SW480 (cell line): ENCODE measurements around the gene AKT1.
"Not testable (repeated sequence)": the region's sequence is repeated elsewhere in the genome, so short reads cannot be mapped to it uniquely, and the experiment has no call there.

Experiments
- DNase-seq: peaks from one replicate; pipeline ENCODE4 v3.0.0-alpha.2; 2016; ENCODE audit warnings: low spot score

AKT1 gene

GRCh38 chr14:104753528-104754212 lies 41.9 kb downstream of the AKT1 start:
- no peak for DNase-seq

DNA sequence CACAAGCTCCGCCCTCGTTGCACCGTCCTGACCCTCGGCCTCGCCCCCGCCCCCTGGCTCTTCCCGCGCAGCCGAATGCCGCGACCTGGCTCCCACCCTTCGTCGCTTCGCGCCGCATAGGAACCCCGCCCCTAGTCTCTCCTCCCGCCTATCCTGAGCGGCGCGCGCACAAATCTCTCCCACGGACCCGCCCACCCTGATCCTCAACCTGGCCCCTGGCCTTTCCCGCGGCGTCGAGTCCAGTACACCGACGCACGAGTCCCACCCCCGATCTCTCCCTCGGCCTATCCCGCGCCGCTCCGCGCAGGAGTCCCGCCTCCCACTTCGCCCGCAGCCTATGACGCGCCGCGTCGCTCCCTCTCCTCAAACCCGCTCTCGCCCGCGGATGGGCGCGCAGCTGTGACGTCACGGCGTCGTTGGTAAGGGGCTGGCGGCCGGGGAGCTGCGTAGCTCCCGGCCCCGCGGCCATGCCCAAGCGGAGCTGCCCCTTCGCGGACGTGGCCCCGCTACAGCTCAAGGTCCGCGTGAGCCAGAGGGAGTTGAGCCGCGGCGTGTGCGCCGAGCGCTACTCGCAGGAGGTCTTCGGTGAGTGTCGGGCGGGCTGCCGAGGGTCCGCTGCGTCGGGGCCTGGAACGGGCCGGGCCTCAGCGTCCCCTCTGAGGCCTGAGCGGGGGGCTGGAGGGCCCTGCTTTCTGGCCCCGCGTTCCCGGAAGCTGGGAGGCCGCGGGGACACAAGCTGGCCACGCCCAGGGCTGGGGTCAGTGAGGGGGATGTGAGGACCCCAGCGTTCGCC lies 42.6 kb downstream of the AKT1 start, which contains the start of gene SIVA1:
SIVA1 (plus strand) TSS at position 413 of the 793 bp plus-strand sequence; CDS start at position 468, 55 bp downstream.
- peak; percentile 99 for DNase-seq

DNA sequence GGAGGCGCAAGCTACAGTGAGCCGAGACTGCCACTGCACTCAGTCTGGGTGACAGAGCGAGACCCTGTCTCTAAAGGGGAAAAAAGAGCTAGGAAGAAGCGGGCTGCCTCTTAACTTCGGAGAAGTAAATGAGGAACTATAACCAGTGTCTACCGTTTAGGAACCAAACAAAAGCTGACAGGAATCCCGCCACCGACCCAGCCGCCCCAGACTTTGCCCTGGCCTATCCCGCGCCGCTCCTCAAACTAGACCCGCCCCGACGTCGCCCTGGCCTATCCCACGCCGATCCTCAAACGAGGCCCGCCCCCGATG lies 43.2 kb downstream of the AKT1 start:
- no peak for DNase-seq

- no peak for DNase-seq
These were observed 43.8 kb downstream of the AKT1 start for GRCh38 chr14:104751539-104752422.

- not testable (repeated sequence) for DNase-seq
These were observed 44.8 kb downstream of the AKT1 start for GRCh38 chr14:104750753-104751057.

- no peak for DNase-seq
These were observed 45.3 kb downstream of the AKT1 start for GRCh38 chr14:104750056-104750752.

GRCh38 chr14:104749111-104749649 lies 46.4 kb downstream of the AKT1 start:
- DNase-seq = peak; percentile 60

DNA sequence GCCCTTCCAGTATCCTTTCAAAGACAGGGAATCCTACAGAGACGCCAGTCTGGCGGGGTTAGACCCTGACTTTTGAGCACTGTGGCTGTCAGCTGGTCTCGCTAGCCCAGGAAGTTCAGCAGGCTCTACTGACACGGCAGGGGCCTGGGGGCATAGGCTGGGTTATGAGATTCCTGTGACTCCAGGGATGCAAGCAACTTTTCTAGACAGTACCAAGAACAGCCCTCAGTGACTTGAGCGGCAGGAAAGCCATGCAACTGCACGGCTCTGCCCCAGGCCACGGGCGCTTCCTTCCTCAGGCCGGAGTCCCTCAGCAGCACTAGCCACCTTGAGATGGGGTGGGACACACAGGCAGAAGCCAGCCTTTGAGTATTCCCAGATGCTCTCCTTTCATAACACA lies 47.7 kb downstream of the AKT1 start:
- DNase-seq = no peak

DNA sequence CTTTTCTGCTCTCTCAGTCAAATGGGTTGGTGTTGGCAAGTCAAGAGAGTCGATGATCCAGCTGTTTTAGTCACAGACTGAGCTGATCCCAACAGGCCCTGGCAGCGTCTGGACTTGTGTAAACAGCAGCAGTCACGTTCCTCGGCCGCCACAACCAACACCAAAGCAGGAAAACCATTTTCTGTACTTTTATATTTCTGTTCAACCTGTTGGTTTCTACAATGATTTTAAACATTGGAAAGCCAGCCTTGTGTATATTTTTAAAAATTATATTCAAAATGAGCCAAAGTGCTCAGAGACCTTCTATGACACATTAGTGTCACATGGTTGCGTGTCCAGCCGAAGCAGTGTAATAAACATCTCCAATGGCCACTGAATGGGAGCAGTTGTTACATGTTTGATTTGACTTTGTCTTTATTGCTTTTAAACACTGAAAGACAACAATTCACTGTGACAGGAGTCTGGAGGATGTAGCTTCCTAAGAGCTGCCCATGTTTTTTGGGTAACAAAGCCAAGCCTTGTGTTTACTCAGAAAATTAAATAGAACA lies 48.5 kb downstream of the AKT1 start:
- DNase-seq = no peak

- DNase-seq = no peak
These were observed 49.4 kb downstream of the AKT1 start for GRCh38 chr14:104746071-104746545.

- no peak for DNase-seq
These were observed 50.1 kb downstream of the AKT1 start for GRCh38 chr14:104745431-104745830.

DNA sequence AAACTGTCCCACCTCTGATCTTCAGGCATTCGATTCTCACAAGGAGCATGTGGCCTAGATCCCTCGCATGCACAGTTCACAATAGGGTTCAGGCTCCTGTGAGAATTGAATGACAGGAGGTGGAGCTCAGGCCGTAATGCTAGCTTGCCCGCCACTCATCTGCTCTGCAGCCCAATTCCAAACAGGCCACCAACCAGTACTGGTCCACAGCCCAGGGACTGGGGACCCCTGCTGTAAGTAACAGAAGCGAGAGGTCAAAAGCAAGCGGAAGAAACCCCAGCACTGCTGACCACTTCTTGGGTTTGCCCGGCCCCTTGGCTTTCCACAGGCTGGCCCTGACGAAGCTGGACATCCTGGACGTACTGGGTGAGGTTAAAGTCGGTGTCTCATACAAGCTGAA lies 51.1 kb downstream of the AKT1 start:
- no peak for DNase-seq

GRCh38 chr14:104743461-104744380 lies 51.8 kb downstream of the AKT1 start:
- DNase-seq = no peak

DNA sequence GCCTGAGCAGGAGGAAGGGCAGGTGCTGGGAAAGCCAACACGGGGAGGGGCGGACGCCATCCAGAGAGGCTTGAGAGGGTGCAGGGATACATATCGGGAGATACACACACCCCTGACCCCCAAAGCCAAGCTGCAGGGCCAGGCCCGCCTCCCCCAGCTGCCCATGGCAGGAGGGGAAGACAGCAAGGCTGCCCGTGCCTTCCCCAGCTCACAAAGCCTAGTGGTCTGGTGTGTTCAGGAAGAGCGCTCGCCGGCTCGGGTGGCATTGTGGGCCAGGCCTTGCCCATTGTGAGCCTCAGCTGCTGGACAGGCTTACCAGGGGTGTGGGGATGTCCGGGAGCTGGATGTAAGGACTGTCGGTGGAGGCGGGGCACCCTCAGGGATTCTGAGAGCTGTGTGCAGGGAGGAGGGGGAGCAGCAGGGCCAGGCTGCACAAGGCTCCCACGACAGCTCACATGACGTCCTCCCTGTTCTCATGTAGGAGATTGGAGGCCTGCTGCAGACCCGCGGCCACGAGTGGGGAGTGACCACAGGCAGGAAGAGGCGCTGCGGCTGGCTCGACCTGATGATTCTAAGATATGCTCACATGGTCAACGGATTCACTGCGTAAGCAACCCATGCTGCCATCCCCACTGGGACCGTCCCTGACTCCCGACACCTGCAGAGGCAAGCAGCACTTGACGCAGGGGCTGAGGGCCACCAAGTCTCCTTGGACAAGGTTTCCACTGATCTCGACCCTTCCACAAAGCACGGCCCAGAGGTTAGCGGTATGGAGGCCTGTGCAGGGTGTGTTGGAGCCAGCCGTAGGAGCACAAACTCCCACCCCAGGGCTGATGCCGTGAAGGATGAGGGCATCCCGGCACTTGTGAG lies 52.7 kb downstream of the AKT1 start:
- DNase-seq = no peak

- no peak for DNase-seq
These were observed 53.7 kb downstream of the AKT1 start for GRCh38 chr14:104741803-104742251.

GRCh38 chr14:104741108-104741802 lies 54.3 kb downstream of the AKT1 start:
- peak; percentile 28 for DNase-seq

- no peak for DNase-seq
These were observed 55.7 kb downstream of the AKT1 start for GRCh38 chr14:104739546-104740516.
